ENCODE results near the gene FXN.
"Not testable (repeated sequence)": the region's sequence is repeated elsewhere in the genome, so short reads cannot be mapped to it uniquely, and the experiment has no call there.

The FXN gene

GRCh38 chr9:69107771-69108170 is 72.2 kb downstream of the FXN start:
- no peak for DNase-seq

GRCh38 chr9:69108706-69109105 is 73.2 kb downstream of the FXN start:
- DNase-seq: not testable (repeated sequence)

- no peak for DNase-seq
Observed at GRCh38 chr9:69109152-69109551, 73.6 kb downstream of the FXN start.

GRCh38 chr9:69112646-69113045 is 77.1 kb downstream of the FXN start:
- not testable (repeated sequence) for DNase-seq

- DNase-seq: no peak
Observed at GRCh38 chr9:69115621-69116020, 80.1 kb downstream of the FXN start.

GRCh38 chr9:69118656-69119055 is 83.1 kb downstream of the FXN start:
- no peak for DNase-seq

- no peak for DNase-seq
Observed at GRCh38 chr9:69120380-69121154, 85.0 kb downstream of the FXN start.

GRCh38 chr9:69121155-69122081 is 85.9 kb downstream of the FXN start:
- peak; percentile 65 for DNase-seq

- DNase-seq: peak; percentile 87
Observed at GRCh38 chr9:69122082-69122548, 86.6 kb downstream of the FXN start.

GRCh38 chr9:69122549-69123141 is 87.1 kb downstream of the FXN start:
- no peak for DNase-seq

- no peak for DNase-seq
Observed at GRCh38 chr9:69130456-69131441, 95.2 kb downstream of the FXN start.

GRCh38 chr9:69131682-69132081 is 96.1 kb downstream of the FXN start:
- DNase-seq: no peak

GRCh38 chr9:69132361-69132760 is 96.8 kb downstream of the FXN start:
- no peak for DNase-seq

GRCh38 chr9:69134412-69134811 is 98.9 kb downstream of the FXN start:
- no peak for DNase-seq

GRCh38 chr9:69136185-69136584 is 100.6 kb downstream of the FXN start:
- DNase-seq: no peak

GRCh38 chr9:69136779-69137178 is 101.2 kb downstream of the FXN start:
- no peak for DNase-seq

GRCh38 chr9:69137311-69137710 is 101.8 kb downstream of the FXN start:
- DNase-seq: no peak

GRCh38 chr9:69139596-69139995 is 104.0 kb downstream of the FXN start:
- DNase-seq: no peak

- no peak for DNase-seq
Observed at GRCh38 chr9:69140123-69140735, 104.7 kb downstream of the FXN start.

GRCh38 chr9:69141851-69142250 is 106.3 kb downstream of the FXN start:
- DNase-seq: no peak

- DNase-seq: no peak
Observed at GRCh38 chr9:69143291-69143690, 107.7 kb downstream of the FXN start.
